Body of pancreas (tissue), 4 donors: ENCODE data around the gene EIF4E. TPM values are rescaled to one million over a fixed set of nuclear protein-coding genes. Genes with fewer than 3 reads are reported as not detected.
"Not testable (repeated sequence)": the region's sequence is repeated elsewhere in the genome, so short reads cannot be mapped to it uniquely, and the experiment has no call there.

Experiments used
- ATAC-seq: fragments of 150-250 bp; one replicate; pipeline ENCODE4 v1.9.1; 2016
- DNase-seq, 4 donors: peaks; one replicate each; pipeline ENCODE4 v3.0.0-alpha.2; 2019
- H3K27ac ChIP-seq, 4 donors: fragments of 200-600 bp; sonication (generic); 1 replicate in 3 of 4; 2 replicates in 1 of 4; pipeline versions ENCODE4 v1.5.1 to v1.6.1; 2016 to 2019; ENCODE audit warnings: mild to moderate bottlenecking in 1 of 4, mixed read lengths in 1 of 4, moderate library complexity in 1 of 4
- H3K27me3 ChIP-seq, 2 donors: fragments of 200-600 bp; sonication (generic); one replicate each; pipeline ENCODE4 v1.6.0; 2016; ENCODE audit warnings: mild to moderate bottlenecking in 1 of 2
- H3K36me3 ChIP-seq, 2 donors: fragments of 200-600 bp; sonication (generic); replicated peaks in 1 of 2; 2 replicates each; pipeline ENCODE4 v1.5.1; 2016; ENCODE audit warnings: low read depth in 2 of 2; ENCODE audit not compliant: insufficient read depth in 1 of 2
- H3K4me1 ChIP-seq: fragments of 200-600 bp; sonication (generic); one replicate; pipeline ENCODE4 v1.6.0; 2016
- H3K4me3 ChIP-seq, 2 donors: fragments of 200-600 bp; sonication (generic); 1 replicate in 1 of 2; 2 replicates in 1 of 2; pipeline ENCODE4 v1.5.1; 2016 to 2019
- H3K9me3 ChIP-seq, 3 donors: fragments of 200-600 bp; sonication (generic); 1 replicate in 2 of 3; 2 replicates in 1 of 3; pipeline ENCODE4 v1.5.1; 2016
- CTCF ChIP-seq, 7 experiments: fragments of 450-650 bp in 4 of 7; fragments of 200-600 bp in 3 of 7; sonication (generic) in 3 of 7; IDR thresholded peaks; one replicate each; pipeline ENCODE4 v1.5.1; 2016 to 2019; ENCODE audit warnings: antibody characterized with exemption in 7 of 7
- POLR2A ChIP-seq, 3 donors: fragments of 450-650 bp; IDR thresholded peaks; one replicate each; pipeline ENCODE4 v1.6.1; 2016; ENCODE audit warnings: antibody characterized with exemption in 3 of 3, mild to moderate bottlenecking in 2 of 3
- WGBS, 2 donors: methylation state at CpG; one replicate each; pipeline ENCODE4 v1.1.5; 2017; 5-methylcytosine and 5-hydroxymethylcytosine counted together
- intact Hi-C: fragments of 100-400 bp; cut with DNase I; formaldehyde crosslinking; loops from one replicate; pipeline ENCODE4 v1.15.1; 2023
- total RNA-seq, 2 donors: library from RNA; depleted of rRNA; stranded (reverse); fragments of >200 nt; gene quantifications; one replicate each; pipeline ENCODE4 v1.1.0, GENCODE V29; 2016

EIF4E gene
- total RNA-seq, 2 donors from 2014 or later, result 31.1 to 67.9 TPM

DNA sequence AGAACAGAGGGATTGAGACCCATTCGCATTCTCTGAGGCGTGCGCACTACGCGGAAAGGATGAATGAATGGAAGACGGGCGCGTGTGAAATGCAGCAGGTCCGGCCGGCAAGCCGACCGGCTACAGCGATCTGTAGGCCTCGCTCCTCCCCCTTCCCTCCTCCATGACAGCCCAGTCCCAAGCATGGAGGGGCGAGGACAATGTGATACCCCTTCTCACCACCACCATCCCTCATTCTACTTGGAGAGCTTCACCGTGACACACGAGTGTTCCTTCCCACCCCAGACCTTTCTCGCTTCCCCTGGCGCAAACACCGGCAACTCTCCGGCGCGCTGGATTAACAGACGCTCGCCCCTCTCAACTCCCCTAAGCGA lies 815 bp downstream of the EIF4E start:
- Histone ChIP-seq H3K4me1 (peaks cover 17% of the 10 kb centered on the region), H3K9me3 (no peaks in the 10 kb centered on the region), H3K27me3 (no peaks in the 10 kb centered on the region), H3K27ac (peak overlapping the region; percentile 88 to 98 (median 94)), H3K36me3 (no peaks in the 10 kb centered on the region), H3K4me3 (peak overlapping the region; percentile 95 to 100)
- intact Hi-C loops, result no loop called here
- TF ChIP-seq CTCF (IDR thresholded peaks at IDR 0.05) (no peak), POLR2A (IDR thresholded peaks at IDR 0.05) (no peak)
- DNase-seq (peak; percentile 62 to 82 (median 71)), ATAC-seq (peak; percentile 33)
- WGBS, 2 donors, result 0% methylated on average over 26 of the region's 26 CpGs

DNA sequence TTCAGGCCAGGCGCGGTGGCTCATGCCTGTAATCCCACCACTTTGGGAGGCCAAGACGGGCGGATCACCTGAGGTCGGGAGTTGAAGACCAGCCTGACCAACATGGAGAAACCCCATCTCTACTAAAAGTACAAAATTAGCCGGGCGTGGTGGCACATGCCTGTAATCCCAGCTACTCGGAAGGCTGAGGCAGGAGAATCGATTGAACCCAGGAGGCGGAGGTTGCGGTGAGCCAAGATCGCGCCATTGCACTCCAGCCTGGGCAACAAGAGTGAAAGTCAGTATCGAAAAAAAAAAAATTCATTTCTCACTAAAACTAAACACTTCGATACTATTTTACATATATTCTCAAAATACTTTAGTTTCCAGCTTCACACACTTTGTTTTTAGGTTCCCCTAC lies 2.7 kb downstream of the EIF4E start:
- H3K27me3 ChIP-seq, H3K36me3 ChIP-seq, ATAC-seq, H3K9me3 ChIP-seq, H3K4me3 ChIP-seq, DNase-seq, H3K27ac ChIP-seq, intact Hi-C loops: not testable (repeated sequence)
- WGBS, 2 donors, result 95 to 98% methylated on average over 11 to 15 of the region's 15 CpGs
- peaks cover 17% of the 10 kb centered on the region for H3K4me1 ChIP-seq

GRCh38 chr4:98921292-98921691 lies 7.6 kb downstream of the EIF4E start:
- no peak overlapping the region for H3K27ac ChIP-seq
- WGBS, 2 donors, result 89 to 93% methylated on average over 5 of the region's 5 CpGs
- no peaks in the 10 kb centered on the region for H3K9me3 ChIP-seq
- TF ChIP-seq POLR2A (IDR thresholded peaks at IDR 0.05), result no peak
- TF ChIP-seq CTCF (IDR thresholded peaks at IDR 0.05), result no peak
- ATAC-seq (no peak), DNase-seq (no peak)
- no peaks in the 10 kb centered on the region for H3K27me3 ChIP-seq
- H3K4me3 ChIP-seq, result no peak overlapping the region
- H3K36me3 ChIP-seq, result no peaks in the 10 kb centered on the region
- intact Hi-C loops, result no loop called here
- no peaks in the 10 kb centered on the region for H3K4me1 ChIP-seq

DNA sequence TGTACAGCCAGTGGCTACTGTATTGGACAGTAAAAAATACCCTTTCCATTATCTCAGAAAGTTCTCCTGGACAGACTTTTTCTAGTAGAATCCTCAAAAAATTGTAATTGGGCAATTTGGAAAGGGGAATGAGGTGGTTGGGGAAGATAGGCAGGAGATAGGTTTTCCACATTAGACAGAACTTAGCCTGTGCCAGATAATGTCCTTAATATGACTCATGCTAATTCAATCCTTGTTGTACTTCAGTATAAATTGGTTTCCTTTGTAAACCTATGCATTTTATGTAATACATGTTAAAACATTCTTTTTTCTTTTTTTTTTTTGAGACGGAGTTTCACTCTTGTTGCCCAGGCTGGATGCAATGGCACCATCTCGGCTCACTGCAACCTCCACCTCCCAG lies 8.9 kb downstream of the EIF4E start:
- Histone ChIP-seq H3K9me3 (no peaks in the 10 kb centered on the region), H3K27ac (no peak overlapping the region), H3K4me1 (no peaks in the 10 kb centered on the region), H3K27me3 (no peaks in the 10 kb centered on the region), H3K36me3 (no peaks in the 10 kb centered on the region), H3K4me3 (no peak overlapping the region)
- TF ChIP-seq CTCF (IDR thresholded peaks at IDR 0.05) (no peak), POLR2A (IDR thresholded peaks at IDR 0.05) (no peak)
- ATAC-seq (no peak), DNase-seq (no peak)
- WGBS, 2 donors, result 90 to 97% methylated on average over 2 of the region's 2 CpGs
- intact Hi-C loops, result no loop called here

GRCh38 chr4:98910728-98911127 lies 18.2 kb downstream of the EIF4E start:
- H3K27me3 ChIP-seq, H3K4me3 ChIP-seq, H3K9me3 ChIP-seq, H3K27ac ChIP-seq, intact Hi-C loops, DNase-seq, H3K36me3 ChIP-seq, ATAC-seq: not testable (repeated sequence)
- H3K4me1 ChIP-seq, result peaks cover 29% of the 10 kb centered on the region
- WGBS, 2 donors, result 86 to 87% methylated on average over 8 of the region's 8 CpGs

- no peaks in the 10 kb centered on the region for H3K27me3 ChIP-seq
- no peak overlapping the region for H3K27ac ChIP-seq
- TF ChIP-seq CTCF (IDR thresholded peaks at IDR 0.05), result no peak
- TF ChIP-seq POLR2A (IDR thresholded peaks at IDR 0.05), result no peak
- no peak for DNase-seq
- 79% methylated on average over 5 of the region's 5 CpGs for WGBS, 2 donors
- no peak for ATAC-seq
- H3K4me3 ChIP-seq, result no peak overlapping the region
- intact Hi-C loops, result no loop called here
- no peaks in the 10 kb centered on the region for H3K36me3 ChIP-seq
- no peaks in the 10 kb centered on the region for H3K9me3 ChIP-seq
- peaks cover 29% of the 10 kb centered on the region for H3K4me1 ChIP-seq
Measured at GRCh38 chr4:98909646-98910401, 19.1 kb downstream of the EIF4E start.
